Stimulated activated CD8-positive, alpha-beta memory T cell treated with anti-CD3 and anti-CD28 coated beads, Interleukin-7, amount 100 ng/mL, for 1 hour (primary cell): ENCODE results near the gene SMIM41.

ENCODE experiments used
- DNase-seq, 2 donors: peaks; one replicate each; pipeline ENCODE4 v3.0.0-alpha.2; 2020; ENCODE audit warnings: low read depth in 2 of 2

Gene SMIM41

DNA sequence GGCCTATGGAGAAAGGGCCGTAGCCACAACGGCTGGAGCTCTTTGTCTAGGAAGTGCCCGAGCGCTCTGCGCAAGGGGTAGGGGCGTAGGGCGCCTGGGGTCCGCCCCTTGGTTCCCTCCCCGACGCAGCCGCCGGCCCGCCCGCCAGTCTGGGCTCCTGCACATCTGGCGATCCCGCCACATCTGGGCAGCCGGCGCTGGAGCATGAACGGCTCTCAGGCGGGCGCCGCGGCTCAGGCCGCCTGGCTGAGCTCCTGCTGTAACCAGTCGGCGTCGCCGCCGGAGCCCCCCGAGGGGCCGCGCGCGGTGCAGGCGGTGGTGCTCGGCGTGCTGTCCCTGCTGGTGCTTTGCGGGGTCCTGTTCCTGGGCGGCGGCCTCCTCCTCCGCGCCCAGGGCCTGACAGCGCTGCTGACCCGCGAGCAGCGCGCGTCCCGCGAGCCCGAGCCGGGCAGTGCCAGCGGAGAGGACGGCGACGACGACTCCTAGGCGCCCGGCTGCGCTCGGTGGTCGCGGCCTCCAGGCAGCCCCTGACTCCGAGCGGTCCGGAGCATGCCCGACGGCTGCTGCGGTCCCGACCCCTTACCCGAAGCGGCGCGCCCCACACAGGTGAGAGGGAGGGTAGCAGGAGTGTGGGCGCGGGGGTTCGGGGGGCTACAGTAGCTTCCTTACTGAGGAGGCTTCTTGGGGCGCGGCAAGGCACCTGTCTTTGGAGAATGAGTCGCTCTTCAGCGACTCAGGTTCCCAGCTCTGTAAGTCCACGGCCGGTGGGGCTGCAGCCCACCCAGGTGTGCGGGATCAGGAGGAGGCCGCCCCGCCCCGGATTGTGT is at the start of gene SMIM41:
Gene SMIM41 (plus strand): TSS at position 129 of the 827 bp plus-strand sequence. CDS start 76 bp downstream, at position 205.
- DNase-seq, result no peak

- DNase-seq, result no peak
Measured at GRCh38 chr12:52032446-52032803, 47.1 kb upstream of the SMIM41 start.

- peak; percentile 80 to 81 for DNase-seq
Measured at GRCh38 chr12:52032804-52033445, 46.6 kb upstream of the SMIM41 start.

DNA sequence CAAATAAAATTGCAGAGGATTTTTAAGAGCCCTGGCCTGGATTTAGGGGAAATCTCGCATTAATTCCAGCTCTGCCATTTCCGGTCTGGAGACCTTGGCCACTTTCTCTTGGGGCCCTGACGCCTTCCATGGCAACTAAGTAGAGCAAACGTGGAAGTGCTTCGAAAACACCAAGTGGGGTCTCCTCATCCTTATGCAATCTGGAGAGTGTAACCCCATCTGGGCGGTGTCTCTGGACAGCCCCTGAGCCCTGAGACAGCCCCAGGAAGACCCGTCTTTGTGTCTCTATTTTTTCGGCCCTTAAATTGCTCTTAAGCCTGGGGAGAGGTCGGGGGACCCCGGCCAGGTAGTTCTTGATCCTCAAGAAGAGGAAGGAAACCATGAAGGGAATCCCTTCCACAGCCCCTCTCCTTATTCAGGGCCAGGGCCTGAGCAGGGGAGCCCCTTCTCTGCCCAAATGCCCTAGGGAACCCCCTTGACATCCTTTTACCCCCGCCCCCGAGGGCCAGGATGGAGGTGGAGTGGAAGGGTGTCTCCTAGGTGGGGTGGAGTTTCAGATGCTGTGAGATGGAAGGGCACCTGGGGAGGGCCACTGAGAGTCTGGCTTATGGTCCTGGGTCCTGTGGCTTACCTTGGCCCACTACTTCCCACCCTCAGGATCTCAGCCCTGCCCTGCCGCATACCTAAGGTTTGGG is 45.9 kb upstream of the SMIM41 start:
- no peak for DNase-seq

GRCh38 chr12:52035190-52035589 is 44.3 kb upstream of the SMIM41 start:
- no peak for DNase-seq

DNA sequence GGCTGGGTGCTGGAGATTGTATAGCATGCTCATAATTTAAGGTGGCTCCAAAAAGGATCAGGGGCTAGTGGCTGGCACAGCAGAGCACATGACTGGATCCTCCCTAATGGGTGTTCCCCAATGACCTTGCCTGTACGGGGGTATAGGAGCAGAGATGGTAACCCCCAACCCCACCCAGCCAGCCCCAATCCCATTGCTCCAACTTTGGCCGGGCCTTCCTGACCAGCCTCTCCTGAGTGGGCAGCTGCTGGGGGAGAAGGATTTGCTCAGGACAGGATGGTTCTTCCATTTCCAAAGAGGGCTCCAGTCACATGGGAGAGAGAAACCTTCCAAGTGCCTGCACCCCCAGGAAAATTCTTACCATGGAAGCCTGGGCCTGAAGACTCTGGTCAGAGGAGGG is 43.6 kb upstream of the SMIM41 start:
- no peak for DNase-seq

GRCh38 chr12:52036587-52037171 is 42.8 kb upstream of the SMIM41 start:
- DNase-seq, result peak; percentile 78 to 80

- DNase-seq, result no peak
Measured at GRCh38 chr12:52037248-52037861, 42.1 kb upstream of the SMIM41 start.

- DNase-seq, result no peak
Measured at GRCh38 chr12:52038447-52038846, 41.1 kb upstream of the SMIM41 start.

DNA sequence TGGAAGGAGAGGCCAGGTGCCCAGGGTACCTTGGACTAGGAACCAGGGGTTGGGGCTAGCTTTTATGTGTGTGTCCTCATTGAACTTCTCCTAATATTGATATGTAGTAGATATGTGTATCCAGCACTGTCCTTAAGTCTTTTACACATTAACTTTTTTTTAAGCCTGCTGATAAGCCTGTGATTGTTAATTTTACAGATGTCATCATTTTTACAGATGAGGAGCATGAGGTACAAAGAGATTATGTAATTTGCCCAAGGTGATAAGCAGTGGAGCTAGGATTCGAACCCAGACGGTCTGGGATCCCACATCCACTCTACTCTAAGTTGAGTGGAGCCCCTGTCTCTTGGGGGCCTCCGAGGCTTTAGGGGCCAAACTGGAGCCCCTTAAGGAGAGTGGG is 38.5 kb upstream of the SMIM41 start:
- no peak for DNase-seq

- no peak for DNase-seq
Measured at GRCh38 chr12:52041695-52042123, 37.8 kb upstream of the SMIM41 start.

DNA sequence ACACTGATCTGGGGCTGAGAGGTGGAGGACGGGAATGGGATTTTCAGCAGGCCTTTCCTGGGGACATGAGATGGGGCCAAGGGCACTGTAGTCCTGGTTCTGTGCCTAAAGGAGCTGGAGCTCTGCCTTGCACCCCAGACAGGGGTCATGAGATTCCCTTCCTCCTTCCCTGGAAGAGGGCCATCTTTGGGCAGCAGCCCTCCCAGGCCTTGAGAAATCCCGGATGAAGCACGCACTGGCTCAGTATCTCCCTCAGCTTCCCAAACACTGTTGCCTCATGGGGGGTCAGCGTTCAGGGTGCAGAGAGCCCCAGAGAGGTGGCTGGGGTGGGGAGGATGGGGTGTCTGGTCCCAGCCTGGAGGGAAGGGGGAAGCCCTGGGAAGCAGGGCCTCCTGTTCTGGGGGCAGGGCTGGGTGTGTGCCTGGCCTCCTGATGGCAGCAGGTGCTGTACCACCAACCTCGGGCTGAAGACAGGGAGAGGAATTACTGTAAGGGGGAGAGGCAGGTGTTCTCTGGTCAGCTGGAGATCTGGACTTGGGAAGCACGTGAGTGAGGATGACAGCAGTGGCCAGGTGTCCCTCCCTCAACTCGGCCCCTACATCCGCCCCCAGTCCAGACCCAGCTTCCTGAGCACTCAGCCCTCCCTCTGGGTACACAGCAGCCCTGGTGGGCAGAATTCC is 36.7 kb upstream of the SMIM41 start:
- no peak for DNase-seq

- DNase-seq, result no peak
Measured at GRCh38 chr12:52043386-52044212, 35.9 kb upstream of the SMIM41 start.

- no peak for DNase-seq
Measured at GRCh38 chr12:52044292-52044983, 35.1 kb upstream of the SMIM41 start.

- DNase-seq, result no peak
Measured at GRCh38 chr12:52045794-52046199, 33.7 kb upstream of the SMIM41 start.

DNA sequence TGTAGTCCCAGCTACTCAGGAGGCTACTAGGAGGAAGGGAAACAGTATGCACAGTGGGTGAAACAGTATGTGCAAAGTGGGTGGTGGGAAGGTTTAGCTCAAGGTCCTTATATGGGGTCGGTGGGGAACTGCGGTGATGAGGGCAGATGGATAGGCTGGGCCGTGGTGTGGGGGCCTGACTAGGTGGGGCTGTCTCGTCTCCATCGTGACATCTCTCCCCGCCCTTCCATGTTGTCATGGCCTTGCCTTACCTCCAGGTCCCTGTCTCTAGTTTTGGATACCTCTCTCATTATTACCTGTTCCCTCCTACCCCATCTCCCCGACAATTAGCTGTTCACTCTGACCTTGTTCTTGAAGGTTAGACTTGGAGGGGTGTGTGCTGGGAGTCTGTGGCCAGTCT is 32.6 kb upstream of the SMIM41 start:
- DNase-seq, result no peak

DNA sequence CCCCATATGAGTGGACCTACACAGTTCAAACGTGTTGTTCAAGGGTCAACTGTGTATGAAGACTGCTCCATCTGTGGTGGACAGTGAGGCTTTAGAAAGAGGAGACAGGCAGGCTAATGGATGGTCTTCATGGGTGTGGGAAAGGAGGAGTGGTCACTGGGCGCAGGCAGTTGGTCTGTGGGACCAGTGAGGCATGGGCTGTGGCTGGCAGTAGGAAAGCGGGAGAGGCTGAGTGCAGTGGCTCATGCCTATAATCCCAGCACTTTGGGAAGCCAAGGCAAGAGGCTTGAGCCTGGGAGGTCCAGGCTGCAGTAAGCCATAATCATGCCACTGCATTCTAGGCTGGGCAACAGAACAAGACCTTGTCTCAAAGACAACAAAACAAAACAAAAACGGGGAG is 30.2 kb upstream of the SMIM41 start:
- no peak for DNase-seq

- no peak for DNase-seq
Measured at GRCh38 chr12:52049688-52050087, 29.8 kb upstream of the SMIM41 start.

DNA sequence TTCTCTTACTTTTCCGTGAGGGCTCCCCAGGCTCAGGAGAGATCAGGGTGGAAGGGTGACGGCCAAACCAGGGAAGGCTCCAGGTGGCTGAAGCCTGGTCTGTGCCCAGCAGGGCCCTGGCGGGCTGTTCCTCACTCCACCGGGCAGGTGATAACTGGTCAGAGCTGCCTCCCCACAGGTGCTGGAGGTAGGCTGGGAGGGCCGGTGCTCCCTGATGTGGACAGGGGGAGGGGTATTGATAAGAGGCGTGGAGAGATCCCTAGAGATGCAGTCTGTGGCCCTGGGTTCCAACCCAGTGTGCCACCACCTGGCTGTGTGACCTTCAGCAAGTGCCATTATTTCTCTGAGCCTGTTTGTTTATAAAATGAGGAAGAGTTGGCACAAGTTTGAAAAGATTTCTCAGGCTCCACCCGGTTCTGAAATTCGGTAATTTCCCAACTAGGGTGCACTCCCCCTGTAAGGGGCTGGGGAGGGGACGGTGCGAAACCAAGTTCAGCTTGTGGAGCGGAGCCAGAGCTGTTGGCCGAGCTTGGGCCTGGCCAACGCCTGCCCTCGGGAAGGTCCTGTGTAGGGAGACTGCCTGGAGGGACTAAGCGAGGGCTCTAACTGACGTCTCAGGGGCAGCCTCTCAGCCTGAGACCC is 29.3 kb upstream of the SMIM41 start:
- DNase-seq, result no peak
